Mucosa of descending colon (tissue), 3 donors: Measurements from ENCODE around the gene ISOC1. TPM values are rescaled to one million over a fixed set of nuclear protein-coding genes. Genes with fewer than 3 reads are reported as not detected.

Source experiments
- ATAC-seq: fragments of 200-7000 bp; cut with Tn5 transposase; one replicate; pipeline ENCODE4 v1.9.1; 2020; ENCODE audit warnings: mild to moderate bottlenecking, moderate library complexity
- DNase-seq, 3 donors: peaks; one replicate each; pipeline ENCODE4 v3.0.0-alpha.2; 2020
- H3K36me3 ChIP-seq: fragments of 200-600 bp; one replicate; pipeline ENCODE4 v1.8.0; 2021; ENCODE audit warnings: low read depth, mild to moderate bottlenecking
- H3K4me1 ChIP-seq: fragments of 200-600 bp; one replicate; pipeline ENCODE4 v1.8.0; 2021; ENCODE audit warnings: low read depth, mild to moderate bottlenecking
- H3K4me3 ChIP-seq: fragments of 200-600 bp; one replicate; pipeline ENCODE4 v1.8.0; 2021; ENCODE audit warnings: mild to moderate bottlenecking
- H3K9me3 ChIP-seq: fragments of 200-600 bp; one replicate; pipeline ENCODE4 v1.8.0; 2021; ENCODE audit warnings: mild to moderate bottlenecking
- intact Hi-C, 2 donors: fragments of 100-400 bp; cut with DNase I in 1 of 2; cut with micrococcal nuclease in 1 of 2; formaldehyde crosslinking; loops; one replicate each; pipeline versions ENCODE4 v1.11.0 to v1.11.1; 2022; cut with DNase I, micrococcal nuclease
- total RNA-seq, 3 donors: library from RNA; stranded (reverse); fragmentation: NEBNext Ultra II Directional in 2 of 3; extraction: Animal tissue kit (Norgen Biotek cat#: 25700) in 2 of 3; gene quantifications; one replicate each; pipeline versions ENCODE4 v1.2.1 to v1.2.4, GENCODE V29; 2021 to 2023
- TF ChIP-seq, protein P1 (sequence below): fragments of 200-600 bp; IDR thresholded peaks from one replicate; pipeline ENCODE4 v1.8.0; 2022; ENCODE audit warnings: antibody characterized with exemption, mild to moderate bottlenecking
- donor health status: DM: no; HTN: no; CAD: no; lungs with moderate emphysema.
- donor health status: DM: no; HTN: no; CAD: no.
- donor health status: DM: no; HTN: yes; CAD: no.

The ISOC1 gene
- total RNA-seq, 3 donors from 2014 or later, result 21.3 to 22.9 (median 21.3) TPM

DNA sequence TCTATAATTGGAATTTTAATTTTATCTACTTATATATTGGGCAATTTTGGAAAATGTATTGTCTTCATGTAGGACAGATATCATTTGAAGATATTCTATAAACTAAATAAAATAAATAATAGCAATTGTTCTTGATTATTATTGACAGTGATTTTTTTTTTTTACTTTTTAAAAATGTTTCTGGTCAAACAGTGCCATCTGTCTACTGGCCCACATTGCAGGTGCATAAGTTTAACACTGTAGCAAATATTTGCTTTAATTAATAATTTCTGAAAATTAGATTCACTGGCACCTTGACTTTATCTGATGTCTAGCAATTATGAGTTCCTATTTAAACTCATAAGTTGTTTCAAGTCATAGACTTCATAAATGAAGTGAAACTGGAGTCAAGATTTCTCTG, 41.1 kb upstream of the ISOC1 start:
- ATAC-seq (no peak), DNase-seq (no peak)
- Histone ChIP-seq H3K4me3 (no peak overlapping the region), H3K9me3 (no peaks in the 10 kb centered on the region), H3K4me1 (no peaks in the 10 kb centered on the region), H3K36me3 (no peaks in the 10 kb centered on the region)
- intact Hi-C loops, result no loop called here
- TF ChIP-seq, protein P1, sequence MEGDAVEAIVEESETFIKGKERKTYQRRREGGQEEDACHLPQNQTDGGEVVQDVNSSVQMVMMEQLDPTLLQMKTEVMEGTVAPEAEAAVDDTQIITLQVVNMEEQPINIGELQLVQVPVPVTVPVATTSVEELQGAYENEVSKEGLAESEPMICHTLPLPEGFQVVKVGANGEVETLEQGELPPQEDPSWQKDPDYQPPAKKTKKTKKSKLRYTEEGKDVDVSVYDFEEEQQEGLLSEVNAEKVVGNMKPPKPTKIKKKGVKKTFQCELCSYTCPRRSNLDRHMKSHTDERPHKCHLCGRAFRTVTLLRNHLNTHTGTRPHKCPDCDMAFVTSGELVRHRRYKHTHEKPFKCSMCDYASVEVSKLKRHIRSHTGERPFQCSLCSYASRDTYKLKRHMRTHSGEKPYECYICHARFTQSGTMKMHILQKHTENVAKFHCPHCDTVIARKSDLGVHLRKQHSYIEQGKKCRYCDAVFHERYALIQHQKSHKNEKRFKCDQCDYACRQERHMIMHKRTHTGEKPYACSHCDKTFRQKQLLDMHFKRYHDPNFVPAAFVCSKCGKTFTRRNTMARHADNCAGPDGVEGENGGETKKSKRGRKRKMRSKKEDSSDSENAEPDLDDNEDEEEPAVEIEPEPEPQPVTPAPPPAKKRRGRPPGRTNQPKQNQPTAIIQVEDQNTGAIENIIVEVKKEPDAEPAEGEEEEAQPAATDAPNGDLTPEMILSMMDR, result no peak

DNA sequence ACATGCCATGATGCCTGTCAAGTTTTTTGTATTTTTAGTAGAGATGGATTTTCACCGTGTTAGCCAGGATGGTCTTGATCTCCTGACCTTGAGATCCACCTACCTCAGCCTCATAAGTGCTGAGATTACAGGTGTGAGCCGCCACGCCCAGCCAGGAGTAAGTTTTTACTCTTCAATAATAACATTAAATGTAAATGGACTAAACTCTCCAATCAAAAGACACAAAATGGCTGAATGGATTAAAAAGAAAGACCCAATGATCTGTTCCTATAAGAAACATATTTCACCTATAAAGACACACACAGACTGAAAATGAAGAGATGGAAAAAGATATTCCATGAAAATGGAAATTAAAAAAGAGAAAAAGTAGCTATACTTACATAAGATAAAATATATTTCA, 37.2 kb upstream of the ISOC1 start:
- ATAC-seq, result no peak

DNA sequence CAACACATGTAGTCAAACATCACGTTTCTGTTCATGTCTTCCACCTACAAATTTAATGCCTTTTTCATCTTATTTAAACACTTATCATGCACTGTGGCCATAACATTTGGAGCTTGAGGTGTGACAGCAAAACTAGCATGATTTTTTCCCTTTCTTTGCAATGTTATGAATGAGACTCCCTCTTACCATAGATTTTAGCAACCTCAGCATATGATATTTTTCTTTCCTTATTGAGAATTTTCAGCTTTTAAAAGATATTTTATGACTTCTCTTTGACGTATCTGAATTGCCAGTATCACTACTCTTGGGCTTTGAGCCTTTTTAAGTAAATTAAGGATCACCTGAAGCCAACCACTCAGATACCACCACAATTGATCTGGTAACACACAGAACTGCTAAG, 32.7 kb upstream of the ISOC1 start:
- no peaks in the 10 kb centered on the region for H3K9me3 ChIP-seq
- intact Hi-C loops, result no loop called here
- TF ChIP-seq, protein P1, result no peak
- ATAC-seq (no peak), DNase-seq (no peak)
- H3K4me3 ChIP-seq, result no peak overlapping the region
- H3K4me1 ChIP-seq, result no peaks in the 10 kb centered on the region
- no peaks in the 10 kb centered on the region for H3K36me3 ChIP-seq

More for the DNA sequence above, 37.2 kb upstream of the ISOC1 start:
- no peaks in the 10 kb centered on the region for H3K4me1 ChIP-seq
- intact Hi-C loops, result no loop called here
- DNase-seq, result no peak
- TF ChIP-seq, protein P1, result no peak
- no peaks in the 10 kb centered on the region for H3K9me3 ChIP-seq
- H3K36me3 ChIP-seq, result no peaks in the 10 kb centered on the region
- no peak overlapping the region for H3K4me3 ChIP-seq

DNA sequence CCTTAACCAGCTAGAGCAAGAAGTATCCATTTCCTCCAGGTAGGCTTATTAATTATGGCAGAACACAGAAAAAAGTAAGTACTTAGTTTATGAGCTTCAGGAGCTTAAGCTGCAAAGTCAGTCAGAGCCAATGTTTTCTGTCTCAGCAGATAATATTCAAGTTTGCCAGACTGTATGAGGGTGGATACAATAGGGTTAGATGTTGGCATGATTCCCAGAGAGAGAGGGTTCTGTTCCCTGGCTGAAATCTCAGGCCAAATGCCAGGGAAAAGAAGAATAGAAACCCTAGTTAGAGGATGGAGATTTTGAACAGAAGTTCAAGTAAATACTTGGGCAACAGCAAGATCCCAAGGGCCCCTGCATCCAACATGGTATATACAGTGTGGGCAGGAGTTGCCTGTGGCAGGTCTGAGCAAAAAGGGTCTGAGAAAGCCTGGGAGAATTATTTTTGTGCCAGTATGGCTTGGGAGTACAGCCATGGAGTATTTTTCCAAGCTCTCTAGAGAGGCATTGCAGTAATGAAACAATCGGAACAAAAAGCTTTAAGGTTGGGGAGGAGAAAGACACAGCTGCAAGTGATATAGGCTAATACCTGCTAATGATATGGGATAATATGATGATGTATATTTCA, 31.0 kb upstream of the ISOC1 start:
- DNase-seq, result no peak
- TF ChIP-seq, protein P1, result no peak

DNA sequence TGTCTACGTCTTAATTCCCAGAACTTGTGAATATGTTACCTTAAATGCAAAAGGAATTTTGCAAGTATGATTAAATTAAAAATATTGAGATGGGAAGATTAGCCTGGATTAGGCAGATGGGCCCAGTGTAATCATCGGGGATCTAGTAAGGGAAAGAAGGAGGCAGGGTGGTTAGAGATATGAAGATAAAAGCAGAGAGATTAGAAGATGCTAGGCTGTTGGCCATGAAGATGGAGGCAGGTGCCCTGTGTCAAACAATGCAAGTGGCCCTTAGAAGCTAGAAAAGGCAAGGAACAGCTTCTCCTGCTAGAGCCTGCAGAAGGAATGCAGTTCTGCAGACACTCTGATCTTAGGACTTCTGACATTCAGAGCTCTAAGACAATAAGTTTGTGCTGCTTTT, 28.8 kb upstream of the ISOC1 start:
- no peaks in the 10 kb centered on the region for H3K9me3 ChIP-seq
- TF ChIP-seq, protein P1, result no peak
- DNase-seq (no peak), ATAC-seq (no peak)
- H3K4me1 ChIP-seq, result no peaks in the 10 kb centered on the region
- H3K36me3 ChIP-seq, result no peaks in the 10 kb centered on the region
- intact Hi-C loops, result no loop called here
- H3K4me3 ChIP-seq, result no peak overlapping the region

More for the DNA sequence above, 31.0 kb upstream of the ISOC1 start:
- Histone ChIP-seq H3K4me3 (no peak overlapping the region), H3K9me3 (no peaks in the 10 kb centered on the region), H3K4me1 (no peaks in the 10 kb centered on the region), H3K36me3 (no peaks in the 10 kb centered on the region)
- no peak for ATAC-seq
- intact Hi-C loops, result no loop called here

DNA sequence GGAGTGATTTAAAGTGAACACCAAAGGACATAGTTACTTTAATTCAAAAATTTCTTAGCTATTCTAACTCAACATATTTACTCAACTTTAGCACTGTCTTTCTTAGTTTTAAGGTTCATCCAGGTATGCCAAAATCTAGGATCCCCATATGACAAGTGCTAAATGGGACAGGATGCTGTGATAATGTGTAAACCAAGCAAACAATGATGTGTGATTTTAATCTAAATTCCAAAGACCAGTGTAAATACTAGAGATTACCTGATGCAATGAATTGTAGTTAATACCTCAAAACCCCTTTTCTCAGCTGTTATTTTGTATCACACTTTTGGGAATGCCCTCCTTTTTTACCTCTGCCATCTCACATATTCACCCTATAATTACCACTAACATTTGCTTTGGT, 26.8 kb upstream of the ISOC1 start:
- no peak overlapping the region for H3K4me3 ChIP-seq
- H3K9me3 ChIP-seq, result no peaks in the 10 kb centered on the region
- ATAC-seq, result no peak
- DNase-seq, result no peak
- TF ChIP-seq, protein P1, result no peak
- no peaks in the 10 kb centered on the region for H3K36me3 ChIP-seq
- intact Hi-C loops, result no loop called here
- no peaks in the 10 kb centered on the region for H3K4me1 ChIP-seq
